Large intestine (tissue), 3 donors: ENCODE data around the gene CNOT10. TPM values are rescaled to one million over a fixed set of nuclear protein-coding genes. Genes with fewer than 3 reads are reported as not detected.
"Not testable (repeated sequence)": the region's sequence is repeated elsewhere in the genome, so short reads cannot be mapped to it uniquely, and the experiment has no call there.

Experiments used
- DNase-seq, 2 donors: peaks; one replicate each; pipeline versions ENCODE4 v3.0.0 to v3.0.0-alpha.2; 2013
- H3K27ac ChIP-seq: one replicate; pipeline ENCODE4 v1.5.1; 2013; ENCODE audit warnings: low read length
- H3K27me3 ChIP-seq: 2 replicates; pipeline ENCODE4 v1.6.1; 2013; ENCODE audit warnings: low read length; ENCODE audit not compliant: control insufficient read depth, insufficient read depth
- H3K36me3 ChIP-seq: 2 replicates; pipeline ENCODE4 v1.6.1; 2013; ENCODE audit warnings: low read length; ENCODE audit not compliant: control insufficient read depth, insufficient read depth
- H3K4me1 ChIP-seq: one replicate; pipeline ENCODE4 v1.6.1; 2013; ENCODE audit warnings: low read length; ENCODE audit not compliant: control insufficient read depth, insufficient read depth
- H3K4me3 ChIP-seq: one replicate; pipeline ENCODE4 v1.5.1; 2013; ENCODE audit warnings: low read length
- H3K9me3 ChIP-seq: one replicate; pipeline ENCODE4 v1.6.1; 2013; ENCODE audit warnings: mild to moderate bottlenecking, low read depth, low read length, moderate library complexity; ENCODE audit not compliant: control insufficient read depth
- WGBS: methylation state at CpG from one replicate; pipeline ENCODE4 v1.1.5; 2013; ENCODE audit warnings: low lambda C conversion rate; ENCODE audit not compliant: insufficient coverage; 5-methylcytosine and 5-hydroxymethylcytosine counted together
- polyA plus RNA-seq: library from polyadenylated mRNA; unstranded; fragments of 120-200 nt; gene quantifications from one replicate; pipeline ENCODE4 v1.2.1, GENCODE V29; 2013

Gene CNOT10
- polyA plus RNA-seq, 1 donor, result 37.5 TPM

DNA sequence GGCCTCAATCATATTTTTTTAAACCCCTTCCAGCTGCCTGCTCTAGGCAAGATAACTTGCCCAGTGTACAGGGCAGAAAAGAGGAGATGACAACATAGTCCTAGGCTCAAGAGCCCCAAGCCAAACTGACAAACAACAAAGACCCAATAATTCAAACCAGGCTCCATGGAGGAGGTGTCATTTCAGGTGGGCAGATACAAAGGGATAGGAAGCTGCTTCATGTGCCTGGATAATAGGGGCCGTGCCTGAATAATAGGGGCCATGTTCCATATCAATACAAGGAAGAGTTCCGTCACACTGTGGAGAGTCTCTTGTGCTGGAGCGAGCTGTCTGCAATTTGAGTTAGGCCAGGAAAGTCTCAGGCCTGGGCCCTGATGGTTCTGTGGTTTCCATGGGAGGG, 97.4 kb downstream of the CNOT10 start:
- no peaks in the 10 kb centered on the region for H3K9me3 ChIP-seq
- no peak overlapping the region for H3K27ac ChIP-seq
- WGBS, result no CpG with 5 or more reads among the region's 3 CpGs
- H3K4me3 ChIP-seq, result no peak overlapping the region
- H3K36me3 ChIP-seq, result no peaks in the 10 kb centered on the region
- peaks cover 11% of the 10 kb centered on the region for H3K4me1 ChIP-seq
- H3K27me3 ChIP-seq, result no peaks in the 10 kb centered on the region
- no peak for DNase-seq

DNA sequence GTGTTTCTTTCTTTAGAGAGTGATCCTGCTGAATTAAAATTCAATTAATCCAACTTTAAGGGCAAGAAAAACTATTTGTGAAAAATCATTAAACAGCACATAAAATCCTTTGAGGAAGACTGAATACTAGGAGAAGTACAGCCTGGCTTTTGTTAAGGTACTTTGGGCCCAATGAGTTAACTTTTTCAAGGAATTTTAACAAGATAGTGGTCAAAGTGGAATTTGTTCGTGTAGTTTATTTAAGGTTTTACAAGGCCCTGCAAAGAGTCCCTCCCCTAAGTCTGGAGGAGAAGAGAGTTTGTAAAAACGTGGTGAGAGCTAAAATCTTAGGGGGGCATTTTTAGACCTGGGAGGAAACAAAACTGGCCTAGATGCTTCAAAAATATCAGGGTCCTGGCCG, 106.8 kb downstream of the CNOT10 start:
- H3K27ac ChIP-seq, result no peak overlapping the region
- H3K9me3 ChIP-seq, result no peaks in the 10 kb centered on the region
- H3K27me3 ChIP-seq, result no peaks in the 10 kb centered on the region
- no peak overlapping the region for H3K4me3 ChIP-seq
- no peaks in the 10 kb centered on the region for H3K4me1 ChIP-seq
- WGBS, result 40% methylated on average over 1 of the region's 3 CpGs
- no peaks in the 10 kb centered on the region for H3K36me3 ChIP-seq
- no peak for DNase-seq

DNA sequence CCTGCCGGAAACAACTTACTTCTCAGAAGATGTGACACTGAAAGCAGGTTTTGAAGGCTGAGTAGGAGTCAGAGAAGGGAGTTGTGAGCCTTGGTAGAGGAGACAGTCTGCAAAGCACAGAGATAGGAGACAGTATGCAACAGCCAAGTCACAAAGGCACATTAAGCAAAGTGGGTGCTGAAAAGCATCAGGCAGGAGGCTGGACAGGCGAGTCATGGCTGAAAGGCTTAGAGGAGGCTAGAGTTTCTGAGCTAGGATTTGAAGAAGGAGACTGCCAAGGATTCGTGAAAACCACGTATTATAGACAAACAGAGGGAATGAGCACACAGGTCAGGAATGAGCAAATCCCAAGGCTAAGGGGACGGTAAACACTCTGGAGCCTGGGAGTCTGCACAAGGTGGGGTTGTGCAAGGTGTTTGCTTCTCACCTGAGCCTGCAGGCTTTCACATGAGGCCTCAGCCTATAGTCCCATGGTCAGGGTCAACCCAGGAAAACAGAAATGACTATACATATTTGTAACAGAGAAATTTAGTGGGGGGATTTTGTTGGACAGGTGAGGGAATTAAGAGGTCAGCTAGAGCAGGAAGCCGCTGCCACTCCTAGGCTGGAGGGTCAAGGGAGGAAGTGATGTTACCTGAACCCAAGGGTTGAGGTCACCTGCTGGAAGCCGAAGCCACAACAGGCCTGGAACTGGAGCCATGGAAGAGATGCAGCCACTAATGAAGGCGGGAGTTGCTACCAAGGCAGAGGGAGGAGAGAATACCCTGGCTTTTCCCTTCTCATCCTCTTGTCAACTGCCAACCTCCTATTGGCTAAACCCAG, 109.7 kb downstream of the CNOT10 start:
- Histone ChIP-seq H3K4me3 (no peak overlapping the region), H3K36me3 (no peaks in the 10 kb centered on the region), H3K9me3 (no peaks in the 10 kb centered on the region), H3K4me1 (no peaks in the 10 kb centered on the region), H3K27ac (peak overlapping the region; percentile 33), H3K27me3 (no peaks in the 10 kb centered on the region)
- DNase-seq, result peak in 1 of 2 donors; percentile 47
- 86% methylated on average over 1 of the region's 8 CpGs for WGBS

DNA sequence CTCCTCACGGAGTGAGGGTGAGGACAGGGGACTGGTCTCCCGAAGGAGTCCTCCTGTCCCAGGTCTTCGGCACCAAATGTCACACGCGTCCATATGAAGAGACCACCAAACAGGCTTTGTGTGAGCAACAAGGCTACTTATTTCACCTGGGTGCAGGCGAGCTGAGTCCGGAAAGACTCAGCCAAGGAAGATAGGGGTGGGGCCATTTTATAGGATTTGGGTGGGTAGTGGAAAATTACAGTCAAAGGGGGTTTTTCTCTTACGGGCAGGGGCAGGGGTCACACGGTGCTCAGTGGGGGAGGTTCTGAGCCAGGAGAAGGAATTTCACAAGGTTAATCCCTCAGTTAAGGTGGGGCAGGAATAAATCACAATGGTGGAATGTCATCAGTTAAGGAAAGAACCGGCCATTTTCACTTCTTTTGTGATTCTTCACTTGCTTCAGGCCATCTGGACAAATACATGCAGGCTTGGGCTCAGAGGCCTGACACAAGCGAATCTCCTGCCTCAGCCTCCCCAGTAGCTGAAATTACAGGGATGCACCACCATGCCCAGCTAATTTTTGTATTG, 111.5 kb downstream of the CNOT10 start:
- no CpG with 5 or more reads among the region's 11 CpGs for WGBS
- not testable (repeated sequence) for H3K36me3 ChIP-seq, H3K9me3 ChIP-seq, H3K4me1 ChIP-seq, DNase-seq, H3K27me3 ChIP-seq, H3K4me3 ChIP-seq, H3K27ac ChIP-seq

DNA sequence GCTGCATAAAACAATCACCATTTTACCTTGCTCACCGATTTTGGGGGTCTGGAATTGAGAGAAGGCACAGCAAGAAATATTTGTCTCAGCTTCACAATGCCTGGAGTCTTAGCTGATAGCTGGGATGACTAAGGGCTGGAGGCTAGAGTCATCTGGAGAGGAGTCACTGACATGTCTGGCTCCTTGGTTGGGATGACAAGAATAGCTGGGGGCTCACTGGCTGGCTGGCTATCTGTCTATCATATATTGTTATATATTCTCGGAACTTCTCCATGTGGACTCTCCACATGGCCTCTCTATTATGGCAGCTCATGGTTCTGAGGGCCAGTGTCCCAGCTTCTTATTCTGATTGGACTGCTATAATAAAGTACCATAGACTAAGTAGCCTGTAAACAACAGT, 112.8 kb downstream of the CNOT10 start:
- Histone ChIP-seq H3K27ac (no peak overlapping the region), H3K36me3 (no peaks in the 10 kb centered on the region), H3K4me3 (no peak overlapping the region), H3K27me3 (no peaks in the 10 kb centered on the region), H3K4me1 (no peaks in the 10 kb centered on the region), H3K9me3 (no peaks in the 10 kb centered on the region)
- DNase-seq, result no peak
- WGBS, result 100% methylated on average over 1 of the region's 2 CpGs

DNA sequence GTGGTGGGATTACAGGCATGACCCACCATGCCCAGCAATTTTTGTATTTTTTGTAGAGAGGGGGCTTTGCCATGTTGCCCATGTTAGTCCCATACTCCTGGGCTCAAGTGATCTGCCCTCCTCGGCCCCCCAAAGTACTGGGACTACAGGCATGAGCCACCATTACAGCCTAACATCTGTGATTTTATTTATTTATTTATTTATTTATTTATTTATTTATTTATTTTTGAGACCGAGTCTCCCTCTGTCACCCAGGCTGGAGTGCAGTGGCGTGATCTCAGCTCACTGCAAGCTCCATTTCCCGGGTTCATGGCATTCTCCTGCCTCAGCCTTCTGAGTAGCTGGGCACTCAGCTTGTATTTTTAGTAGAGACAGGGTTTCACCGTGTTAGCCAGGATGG, 116.5 kb downstream of the CNOT10 start:
- DNase-seq, H3K9me3 ChIP-seq, H3K4me3 ChIP-seq, H3K27me3 ChIP-seq, H3K27ac ChIP-seq, H3K4me1 ChIP-seq, H3K36me3 ChIP-seq: not testable (repeated sequence)
- WGBS, result no CpG with 5 or more reads among the region's 5 CpGs

DNA sequence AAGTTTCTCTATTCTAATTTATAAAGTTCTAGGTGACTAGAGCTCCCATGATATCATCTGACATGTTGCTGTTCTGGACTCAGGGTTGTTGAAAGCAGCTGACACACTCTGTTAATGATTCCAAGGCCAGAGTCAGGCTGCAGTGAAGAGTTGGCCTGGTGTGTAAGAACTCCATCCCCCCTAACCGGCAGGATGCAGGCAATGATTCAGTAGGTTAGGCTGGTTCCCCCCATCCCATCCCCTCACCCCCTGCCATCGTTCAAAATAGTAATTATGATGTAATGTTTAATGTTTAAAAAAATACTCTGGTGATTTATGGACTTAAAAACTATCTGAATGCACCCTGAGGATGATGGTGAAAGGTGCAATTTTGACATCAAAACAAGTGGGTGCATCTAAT, 128.2 kb downstream of the CNOT10 start:
- Histone ChIP-seq H3K36me3 (no peaks in the 10 kb centered on the region), H3K4me1 (peaks cover 10% of the 10 kb centered on the region), H3K9me3 (peaks cover 4% of the 10 kb centered on the region), H3K27me3 (peaks cover 13% of the 10 kb centered on the region), H3K4me3 (no peak overlapping the region), H3K27ac (peak overlapping the region; percentile 73)
- no CpG with 5 or more reads among the region's 2 CpGs for WGBS
- peak; percentile 59 to 81 for DNase-seq

DNA sequence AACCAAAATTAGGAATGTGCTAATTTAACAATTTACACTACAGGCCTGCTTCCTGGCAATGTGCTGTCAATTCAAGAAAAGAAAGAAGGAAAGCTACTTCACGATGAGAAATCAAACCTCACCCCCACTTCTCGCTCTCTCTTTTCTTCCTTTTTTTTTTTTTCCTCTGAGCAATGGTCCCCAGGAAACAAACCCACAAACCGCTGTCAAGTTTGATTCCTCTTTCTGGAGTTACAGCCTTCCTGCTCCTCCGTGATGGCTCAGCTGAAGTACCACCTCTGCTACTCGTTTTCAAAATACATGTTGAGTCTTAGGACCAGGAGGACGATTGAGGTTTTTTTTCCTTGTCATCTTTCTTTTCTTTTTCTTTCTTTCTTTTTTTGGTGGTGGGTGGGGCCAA, 129.4 kb downstream of the CNOT10 start:
- peaks cover 20% of the 10 kb centered on the region for H3K27me3 ChIP-seq
- no CpG with 5 or more reads among the region's 6 CpGs for WGBS
- peaks cover 4% of the 10 kb centered on the region for H3K9me3 ChIP-seq
- no peak for DNase-seq
- H3K4me3 ChIP-seq, result no peak overlapping the region
- no peaks in the 10 kb centered on the region for H3K36me3 ChIP-seq
- H3K4me1 ChIP-seq, result peaks cover 10% of the 10 kb centered on the region
- H3K27ac ChIP-seq, result no peak overlapping the region

DNA sequence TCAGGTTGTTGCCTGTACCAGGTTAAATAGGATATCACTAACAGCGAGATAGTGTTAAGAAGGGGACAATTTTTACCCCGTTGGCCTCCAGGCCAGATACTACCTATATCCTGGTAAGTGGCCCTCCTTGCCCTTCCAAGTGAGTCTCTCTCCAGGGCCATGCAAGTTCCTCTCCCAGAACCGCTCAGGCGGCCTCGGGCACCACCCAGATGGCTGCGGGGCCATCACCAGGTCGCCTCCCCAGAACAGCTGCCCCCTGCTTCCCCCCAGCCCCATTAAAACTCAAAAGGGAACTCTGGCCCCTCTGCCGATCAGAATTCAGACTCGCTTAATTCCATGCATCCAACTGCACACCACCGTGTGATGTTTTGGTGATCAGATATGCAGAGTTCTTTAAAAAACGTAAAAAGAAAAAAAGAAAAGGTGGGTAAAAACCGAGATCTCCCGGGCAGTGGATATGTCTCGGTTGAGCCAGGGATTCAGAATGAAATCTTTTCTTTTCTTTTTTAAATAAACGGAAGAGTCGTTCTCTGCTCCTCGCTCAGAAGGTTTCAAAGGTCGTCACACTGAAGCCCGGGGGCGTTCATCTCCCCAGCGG, 131.0 kb downstream of the CNOT10 start:
- Histone ChIP-seq H3K4me3 (peak overlapping the region; percentile 77), H3K27ac (peak overlapping the region; percentile 86), H3K9me3 (peaks cover 4% of the 10 kb centered on the region), H3K36me3 (no peaks in the 10 kb centered on the region), H3K4me1 (peaks cover 13% of the 10 kb centered on the region), H3K27me3 (peaks cover 32% of the 10 kb centered on the region)
- DNase-seq, result peak in 1 of 2 donors; percentile 70
- WGBS, result no CpG with 5 or more reads among the region's 21 CpGs

DNA sequence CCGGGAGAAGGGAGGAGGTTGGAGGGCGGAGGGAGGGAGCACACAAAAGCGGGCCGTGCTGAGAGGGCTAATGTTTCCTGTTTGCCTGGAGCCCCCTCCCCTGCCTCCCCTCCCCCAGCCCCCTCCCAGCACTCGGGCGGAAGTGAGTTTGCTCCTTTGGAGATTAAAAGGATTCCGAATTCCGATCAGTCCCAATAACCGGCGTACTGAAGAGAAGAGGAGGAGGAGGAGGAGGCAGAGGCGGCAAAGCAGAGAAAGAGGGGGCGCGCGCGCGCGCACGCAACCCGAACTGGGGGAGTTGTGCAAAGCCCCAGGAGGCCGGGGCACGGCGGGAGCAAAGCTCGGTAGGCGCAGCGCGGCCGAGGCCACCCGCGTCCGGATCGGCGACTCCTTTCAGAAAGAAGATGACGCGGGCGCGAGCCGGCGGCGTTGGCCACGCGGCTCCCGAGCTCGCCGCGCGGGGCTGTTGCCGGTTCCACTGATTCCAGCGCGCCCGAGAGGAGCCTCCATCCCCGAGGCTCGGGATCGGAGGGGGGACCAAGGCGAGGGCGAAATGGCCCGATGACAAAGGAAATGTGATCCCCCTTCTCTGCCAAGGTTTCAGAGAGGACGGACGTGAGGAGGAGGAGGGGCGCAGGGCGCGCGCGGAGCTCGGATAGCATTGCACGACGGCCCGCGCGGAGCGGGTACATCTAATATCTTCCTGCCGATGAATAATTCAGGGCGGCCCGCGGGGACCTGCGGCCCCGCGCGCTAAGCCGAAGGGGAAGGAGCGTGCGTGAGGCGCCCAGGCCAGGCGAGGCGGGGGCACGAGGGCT, 131.7 kb downstream of the CNOT10 start:
- peaks cover 38% of the 10 kb centered on the region for H3K27me3 ChIP-seq
- WGBS, result no CpG with 5 or more reads among the region's 85 CpGs
- DNase-seq, result peak in 1 of 2 donors; percentile 82

More for the DNA sequence above, 131.7 kb downstream of the CNOT10 start:
- peak overlapping the region; percentile 86 for H3K27ac ChIP-seq
- peaks cover 4% of the 10 kb centered on the region for H3K9me3 ChIP-seq
- peaks cover 13% of the 10 kb centered on the region for H3K4me1 ChIP-seq
- H3K4me3 ChIP-seq, result peak overlapping the region; percentile 77
- H3K36me3 ChIP-seq, result no peaks in the 10 kb centered on the region
